ENCODE results near the gene INTS12.

DNA sequence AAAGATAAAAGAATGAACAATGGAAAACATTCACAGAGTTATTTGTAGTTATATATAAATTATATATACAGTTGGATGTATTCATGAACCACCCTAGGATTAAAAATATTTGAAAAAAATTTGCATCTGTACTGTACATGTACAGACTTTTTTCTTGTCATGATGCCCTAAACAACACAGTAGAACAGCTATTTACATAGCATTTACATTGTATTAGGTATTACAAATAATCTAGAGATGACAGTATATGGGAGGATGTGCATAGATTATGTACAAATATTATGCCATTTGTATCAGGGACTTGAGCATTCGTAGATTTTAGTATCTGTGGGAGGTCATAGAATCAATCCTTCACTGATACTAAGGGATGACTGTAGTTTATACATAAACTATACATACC, 44.9 kb upstream of the INTS12 start:
- TF ChIP-seq ZNF140 (tag by site-specific recombination; IDR thresholded peaks at IDR 0.05), result no peak
- TF ChIP-seq, protein P1, sequence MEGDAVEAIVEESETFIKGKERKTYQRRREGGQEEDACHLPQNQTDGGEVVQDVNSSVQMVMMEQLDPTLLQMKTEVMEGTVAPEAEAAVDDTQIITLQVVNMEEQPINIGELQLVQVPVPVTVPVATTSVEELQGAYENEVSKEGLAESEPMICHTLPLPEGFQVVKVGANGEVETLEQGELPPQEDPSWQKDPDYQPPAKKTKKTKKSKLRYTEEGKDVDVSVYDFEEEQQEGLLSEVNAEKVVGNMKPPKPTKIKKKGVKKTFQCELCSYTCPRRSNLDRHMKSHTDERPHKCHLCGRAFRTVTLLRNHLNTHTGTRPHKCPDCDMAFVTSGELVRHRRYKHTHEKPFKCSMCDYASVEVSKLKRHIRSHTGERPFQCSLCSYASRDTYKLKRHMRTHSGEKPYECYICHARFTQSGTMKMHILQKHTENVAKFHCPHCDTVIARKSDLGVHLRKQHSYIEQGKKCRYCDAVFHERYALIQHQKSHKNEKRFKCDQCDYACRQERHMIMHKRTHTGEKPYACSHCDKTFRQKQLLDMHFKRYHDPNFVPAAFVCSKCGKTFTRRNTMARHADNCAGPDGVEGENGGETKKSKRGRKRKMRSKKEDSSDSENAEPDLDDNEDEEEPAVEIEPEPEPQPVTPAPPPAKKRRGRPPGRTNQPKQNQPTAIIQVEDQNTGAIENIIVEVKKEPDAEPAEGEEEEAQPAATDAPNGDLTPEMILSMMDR (tag by site-specific recombination; IDR thresholded peaks at IDR 0.05), result no peak
- no peak for TF ChIP-seq ZNF561 (tag by site-specific recombination; IDR thresholded peaks at IDR 0.05; ENCODE audit: borderline replicate concordance)
- TF ChIP-seq, protein P2, sequence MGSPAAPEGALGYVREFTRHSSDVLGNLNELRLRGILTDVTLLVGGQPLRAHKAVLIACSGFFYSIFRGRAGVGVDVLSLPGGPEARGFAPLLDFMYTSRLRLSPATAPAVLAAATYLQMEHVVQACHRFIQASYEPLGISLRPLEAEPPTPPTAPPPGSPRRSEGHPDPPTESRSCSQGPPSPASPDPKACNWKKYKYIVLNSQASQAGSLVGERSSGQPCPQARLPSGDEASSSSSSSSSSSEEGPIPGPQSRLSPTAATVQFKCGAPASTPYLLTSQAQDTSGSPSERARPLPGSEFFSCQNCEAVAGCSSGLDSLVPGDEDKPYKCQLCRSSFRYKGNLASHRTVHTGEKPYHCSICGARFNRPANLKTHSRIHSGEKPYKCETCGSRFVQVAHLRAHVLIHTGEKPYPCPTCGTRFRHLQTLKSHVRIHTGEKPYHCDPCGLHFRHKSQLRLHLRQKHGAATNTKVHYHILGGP (tag by site-specific recombination; IDR thresholded peaks at IDR 0.05), result no peak
- no peak for TF ChIP-seq KLF9 (tag by site-specific recombination; IDR thresholded peaks at IDR 0.05; ENCODE audit: low read depth)
- TF ChIP-seq ZBTB7A (tag by site-specific recombination; IDR thresholded peaks at IDR 0.05; ENCODE audit: low read depth), result no peak
- no peak for TF ChIP-seq PBX3 (CRISPR knock-in tag; IDR thresholded peaks at IDR 0.05)
- no peak for TF ChIP-seq ZNF624 (tag by site-specific recombination; IDR thresholded peaks at IDR 0.05)
- TF ChIP-seq, protein P3, sequence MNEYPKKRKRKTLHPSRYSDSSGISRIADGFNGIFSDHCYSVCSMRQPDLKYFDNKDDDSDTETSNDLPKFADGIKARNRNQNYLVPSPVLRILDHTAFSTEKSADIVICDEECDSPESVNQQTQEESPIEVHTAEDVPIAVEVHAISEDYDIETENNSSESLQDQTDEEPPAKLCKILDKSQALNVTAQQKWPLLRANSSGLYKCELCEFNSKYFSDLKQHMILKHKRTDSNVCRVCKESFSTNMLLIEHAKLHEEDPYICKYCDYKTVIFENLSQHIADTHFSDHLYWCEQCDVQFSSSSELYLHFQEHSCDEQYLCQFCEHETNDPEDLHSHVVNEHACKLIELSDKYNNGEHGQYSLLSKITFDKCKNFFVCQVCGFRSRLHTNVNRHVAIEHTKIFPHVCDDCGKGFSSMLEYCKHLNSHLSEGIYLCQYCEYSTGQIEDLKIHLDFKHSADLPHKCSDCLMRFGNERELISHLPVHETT (tag by site-specific recombination; IDR thresholded peaks at IDR 0.05), result no peak
- no peak for TF ChIP-seq SP2 (tag by site-specific recombination; IDR thresholded peaks at IDR 0.05)
- no peak for TF ChIP-seq ZNF530 (tag by site-specific recombination; IDR thresholded peaks at IDR 0.05; ENCODE audit: low read depth)
- TF ChIP-seq, protein P4, sequence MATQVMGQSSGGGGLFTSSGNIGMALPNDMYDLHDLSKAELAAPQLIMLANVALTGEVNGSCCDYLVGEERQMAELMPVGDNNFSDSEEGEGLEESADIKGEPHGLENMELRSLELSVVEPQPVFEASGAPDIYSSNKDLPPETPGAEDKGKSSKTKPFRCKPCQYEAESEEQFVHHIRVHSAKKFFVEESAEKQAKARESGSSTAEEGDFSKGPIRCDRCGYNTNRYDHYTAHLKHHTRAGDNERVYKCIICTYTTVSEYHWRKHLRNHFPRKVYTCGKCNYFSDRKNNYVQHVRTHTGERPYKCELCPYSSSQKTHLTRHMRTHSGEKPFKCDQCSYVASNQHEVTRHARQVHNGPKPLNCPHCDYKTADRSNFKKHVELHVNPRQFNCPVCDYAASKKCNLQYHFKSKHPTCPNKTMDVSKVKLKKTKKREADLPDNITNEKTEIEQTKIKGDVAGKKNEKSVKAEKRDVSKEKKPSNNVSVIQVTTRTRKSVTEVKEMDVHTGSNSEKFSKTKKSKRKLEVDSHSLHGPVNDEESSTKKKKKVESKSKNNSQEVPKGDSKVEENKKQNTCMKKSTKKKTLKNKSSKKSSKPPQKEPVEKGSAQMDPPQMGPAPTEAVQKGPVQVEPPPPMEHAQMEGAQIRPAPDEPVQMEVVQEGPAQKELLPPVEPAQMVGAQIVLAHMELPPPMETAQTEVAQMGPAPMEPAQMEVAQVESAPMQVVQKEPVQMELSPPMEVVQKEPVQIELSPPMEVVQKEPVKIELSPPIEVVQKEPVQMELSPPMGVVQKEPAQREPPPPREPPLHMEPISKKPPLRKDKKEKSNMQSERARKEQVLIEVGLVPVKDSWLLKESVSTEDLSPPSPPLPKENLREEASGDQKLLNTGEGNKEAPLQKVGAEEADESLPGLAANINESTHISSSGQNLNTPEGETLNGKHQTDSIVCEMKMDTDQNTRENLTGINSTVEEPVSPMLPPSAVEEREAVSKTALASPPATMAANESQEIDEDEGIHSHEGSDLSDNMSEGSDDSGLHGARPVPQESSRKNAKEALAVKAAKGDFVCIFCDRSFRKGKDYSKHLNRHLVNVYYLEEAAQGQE (tag by site-specific recombination; IDR thresholded peaks at IDR 0.05), result no peak
- no peak for TF ChIP-seq ZNF324 (tag by site-specific recombination; IDR thresholded peaks at IDR 0.05)

All from HEK293 (cell line).